Adrenal gland (tissue), 12 donors: ENCODE data around the gene RANGAP1. TPM values are rescaled to one million over a fixed set of nuclear protein-coding genes. Genes with fewer than 3 reads are reported as not detected.

ENCODE experiments used
- DNase-seq, 7 donors: peaks; one replicate each; pipeline ENCODE4 v3.0.0-alpha.2; 2019 to 2020
- H3K27ac ChIP-seq, 5 donors: fragments of 200-600 bp; sonication (generic) in 4 of 5; 1 replicate in 3 of 5; 2 replicates in 2 of 5; pipeline versions ENCODE4 v1.5.1 to v1.8.0; 2016 to 2020; ENCODE audit warnings: mild to moderate bottlenecking in 1 of 5
- H3K27me3 ChIP-seq: fragments of 200-600 bp; 2 replicates; pipeline ENCODE4 v1.8.0; 2021
- H3K36me3 ChIP-seq, 2 donors: fragments of 200-600 bp; replicated peaks in 1 of 2; 1 replicate in 1 of 2; 2 replicates in 1 of 2; pipeline versions ENCODE4 v1.5.1 to v1.8.0; 2018 to 2022
- H3K4me1 ChIP-seq, 2 donors: fragments of 200-600 bp; replicated peaks in 1 of 2; 1 replicate in 1 of 2; 2 replicates in 1 of 2; pipeline versions ENCODE4 v1.5.1 to v1.8.0; 2018 to 2021
- H3K4me3 ChIP-seq, 4 donors: fragments of 200-600 bp; sonication (generic) in 3 of 4; one replicate each; pipeline ENCODE4 v1.5.1; 2016 to 2018
- H3K9me3 ChIP-seq, 3 donors: fragments of 200-600 bp; sonication (generic) in 1 of 3; replicated peaks in 1 of 3; 1 replicate in 2 of 3; 2 replicates in 1 of 3; pipeline versions ENCODE4 v1.5.1 to v1.8.0; 2016 to 2021
- POLR2A ChIP-seq, 2 donors: fragments of 450-650 bp; IDR thresholded peaks; one replicate each; pipeline ENCODE4 v1.6.1; 2017; ENCODE audit warnings: antibody characterized with exemption in 2 of 2, mild to moderate bottlenecking in 2 of 2, moderate library complexity in 1 of 2
- WGBS, 4 donors: extraction: QIAGEN DNeasy Blood & Tissue Kit in 2 of 4; methylation state at CpG; one replicate each; pipeline versions ENCODE4 v1.1.5 to v1.1.7; 2013 to 2017; 5-methylcytosine and 5-hydroxymethylcytosine counted together
- intact Hi-C, 2 donors: fragments of 100-400 bp; cut with DNase I; formaldehyde crosslinking; loops; one replicate each; pipeline versions ENCODE4 v1.14.1 to v1.15.0; 2022 to 2023
- polyA plus RNA-seq, 3 donors: library from polyadenylated mRNA; stranded (reverse); fragments of 200-250 nt in 2 of 3; fragments of 350-450 nt in 1 of 3; fragmentation: Illumina TruSeq in 1 of 3; extraction: RNeasy Lipid Tissue Mini Kit (QIAGEN cat#74804) in 1 of 3; gene quantifications; one replicate each; pipeline ENCODE4 v1.2.3, GENCODE V29; 2013 to 2014
- total RNA-seq, 9 donors: library from RNA; depleted of rRNA in 4 of 9; stranded (reverse); fragments of >200 nt in 4 of 9; fragments of 120-200 nt in 1 of 9; fragmentation: NEBNext Ultra II Directional in 1 of 9; extraction: Animal tissue kit (Norgen Biotek cat#: 25700) in 1 of 9; gene quantifications; one replicate each; pipeline versions ENCODE4 v1.1.0 to v1.2.4, GENCODE V29; 2013 to 2023
- TF ChIP-seq, protein P1 (sequence below), 6 experiments: fragments of 450-650 bp in 4 of 6; fragments of 200-600 bp in 2 of 6; sonication (generic) in 1 of 6; IDR thresholded peaks; 1 replicate in 5 of 6; 2 replicates in 1 of 6; pipeline versions ENCODE4 v1.5.1 to v1.8.0; 2016 to 2021; ENCODE audit warnings: antibody characterized with exemption in 6 of 6, mild to moderate bottlenecking in 2 of 6, moderate library complexity in 1 of 6
- donor health status: healthy with polysubstance abuse.
- donor health status: Bipolar disorder and iron deficiency.
- donor health status: DM: yes; HTN: yes; CAD: no.
- donor health status: DM: no; HTN: no; CAD: no.
- donor health status: DM: no; HTN: no; CAD: no.
- donor health status: DM: yes; HTN: yes; CAD: no.

RANGAP1 gene
- total and polyA plus RNA-seq, 12 donors: 56.6 to 134 (median 76.7) TPM

DNA sequence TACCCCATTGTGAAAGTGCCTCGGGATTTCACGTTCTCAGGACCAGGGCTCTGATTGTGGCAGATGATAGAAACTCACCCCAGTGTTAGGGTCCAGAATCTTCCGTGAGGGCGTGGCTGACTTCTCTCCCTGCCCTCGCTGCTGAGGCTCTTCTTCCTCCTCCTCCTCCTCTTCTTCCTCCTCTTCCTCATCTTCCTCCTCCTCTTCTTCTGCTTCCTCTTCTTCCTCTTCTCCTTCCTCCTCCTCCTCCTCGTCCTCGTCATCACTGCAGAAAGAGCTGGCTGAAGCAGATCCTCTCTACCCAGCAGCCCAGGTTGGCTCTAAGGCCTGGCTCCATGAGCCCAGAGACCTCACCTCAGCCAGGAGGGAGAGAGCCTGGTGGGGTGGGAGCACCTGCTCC, 31.8 kb downstream of the RANGAP1 start:
- 88 to 94% (median 92%) methylated on average over 7 of the region's 7 CpGs for WGBS, 4 donors
- DNase-seq: no peak
- Histone ChIP-seq H3K4me3 (no peak overlapping the region), H3K27ac (no peak overlapping the region), H3K27me3 (no peaks in the 10 kb centered on the region), H3K36me3 (peaks cover 0 to 88% of the 10 kb centered on the region in 2 donors), H3K4me1 (peaks cover 0 to 3% of the 10 kb centered on the region in 2 donors), H3K9me3 (no peaks in the 10 kb centered on the region)
- TF ChIP-seq, protein P1, sequence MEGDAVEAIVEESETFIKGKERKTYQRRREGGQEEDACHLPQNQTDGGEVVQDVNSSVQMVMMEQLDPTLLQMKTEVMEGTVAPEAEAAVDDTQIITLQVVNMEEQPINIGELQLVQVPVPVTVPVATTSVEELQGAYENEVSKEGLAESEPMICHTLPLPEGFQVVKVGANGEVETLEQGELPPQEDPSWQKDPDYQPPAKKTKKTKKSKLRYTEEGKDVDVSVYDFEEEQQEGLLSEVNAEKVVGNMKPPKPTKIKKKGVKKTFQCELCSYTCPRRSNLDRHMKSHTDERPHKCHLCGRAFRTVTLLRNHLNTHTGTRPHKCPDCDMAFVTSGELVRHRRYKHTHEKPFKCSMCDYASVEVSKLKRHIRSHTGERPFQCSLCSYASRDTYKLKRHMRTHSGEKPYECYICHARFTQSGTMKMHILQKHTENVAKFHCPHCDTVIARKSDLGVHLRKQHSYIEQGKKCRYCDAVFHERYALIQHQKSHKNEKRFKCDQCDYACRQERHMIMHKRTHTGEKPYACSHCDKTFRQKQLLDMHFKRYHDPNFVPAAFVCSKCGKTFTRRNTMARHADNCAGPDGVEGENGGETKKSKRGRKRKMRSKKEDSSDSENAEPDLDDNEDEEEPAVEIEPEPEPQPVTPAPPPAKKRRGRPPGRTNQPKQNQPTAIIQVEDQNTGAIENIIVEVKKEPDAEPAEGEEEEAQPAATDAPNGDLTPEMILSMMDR (IDR thresholded peaks at IDR 0.05): no peak
- TF ChIP-seq POLR2A (IDR thresholded peaks at IDR 0.05): no peak
- intact Hi-C loops: no loop called here

DNA sequence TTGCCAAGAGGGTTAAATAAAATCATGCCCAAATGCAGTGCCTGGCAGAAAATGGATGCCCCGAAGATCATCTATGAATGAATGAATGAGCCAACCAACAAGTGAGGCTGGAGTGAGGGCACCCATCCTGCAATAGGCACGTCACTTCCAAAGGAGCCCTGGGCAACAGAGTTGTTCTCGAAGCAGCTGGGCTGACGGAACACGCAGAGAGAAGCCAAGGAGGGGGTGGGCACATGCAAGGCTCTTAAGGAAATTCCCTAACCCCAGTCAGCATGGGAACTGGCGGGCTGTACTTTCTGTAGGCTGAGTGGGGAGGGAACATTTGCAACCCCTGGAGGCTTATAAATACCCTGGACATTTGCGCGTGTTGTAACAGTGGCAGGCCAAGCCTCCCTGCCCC, 33.6 kb downstream of the RANGAP1 start:
- intact Hi-C loops: no loop called here
- H3K9me3 ChIP-seq: no peaks in the 10 kb centered on the region
- TF ChIP-seq POLR2A (IDR thresholded peaks at IDR 0.05): no peak
- TF ChIP-seq, protein P1 (IDR thresholded peaks at IDR 0.05): no peak
- WGBS, 4 donors: 93 to 96% (median 94%) methylated on average over 8 of the region's 8 CpGs
- no peaks in the 10 kb centered on the region for H3K27me3 ChIP-seq
- H3K4me3 ChIP-seq: no peak overlapping the region
- peaks cover 0 to 88% of the 10 kb centered on the region in 2 donors for H3K36me3 ChIP-seq
- DNase-seq: no peak
- no peak overlapping the region for H3K27ac ChIP-seq
- H3K4me1 ChIP-seq: peaks cover 0 to 12% of the 10 kb centered on the region in 2 donors

DNA sequence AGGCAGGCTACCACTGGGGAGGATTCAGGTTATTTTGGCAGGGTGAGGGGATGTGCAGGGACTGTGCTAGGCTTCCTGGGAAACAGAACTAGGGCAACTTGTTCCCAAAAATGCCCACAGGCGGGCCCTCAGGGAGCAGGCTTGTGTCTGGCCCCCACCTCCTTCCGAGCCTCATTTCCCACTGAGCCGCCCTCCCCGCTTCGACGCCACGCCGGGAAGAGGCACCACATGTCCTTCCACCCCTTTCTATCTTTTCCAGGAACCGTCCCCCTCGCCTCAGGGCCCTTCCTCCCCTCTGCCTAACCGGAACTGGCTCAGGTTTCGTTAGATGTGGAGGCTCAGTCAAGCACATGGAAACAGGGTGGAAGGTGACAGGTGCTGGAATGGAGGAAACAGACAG, 35.9 kb downstream of the RANGAP1 start:
- H3K27me3 ChIP-seq: no peaks in the 10 kb centered on the region
- H3K36me3 ChIP-seq: peaks cover 0 to 88% of the 10 kb centered on the region in 2 donors
- no peak for TF ChIP-seq POLR2A (IDR thresholded peaks at IDR 0.05)
- TF ChIP-seq, protein P1 (IDR thresholded peaks at IDR 0.05): no peak

GRCh38 chr22:41249442-41249841, 36.5 kb downstream of the RANGAP1 start:
- Histone ChIP-seq H3K36me3 (peaks cover 0 to 85% of the 10 kb centered on the region in 2 donors), H3K4me1 (peaks cover 0 to 12% of the 10 kb centered on the region in 2 donors), H3K4me3 (no peak overlapping the region), H3K27me3 (no peaks in the 10 kb centered on the region), H3K27ac (peak overlapping the region in 2 of 5 donors; percentile 33 to 49), H3K9me3 (no peaks in the 10 kb centered on the region)
- TF ChIP-seq, protein P1 (IDR thresholded peaks at IDR 0.05): no peak
- no peak for TF ChIP-seq POLR2A (IDR thresholded peaks at IDR 0.05)
- intact Hi-C loops: no loop called here
- DNase-seq: no peak
- WGBS, 4 donors: 61 to 80% (median 71%) methylated on average over 2 to 14 of the region's 14 CpGs

More for the DNA sequence above, 35.9 kb downstream of the RANGAP1 start:
- Histone ChIP-seq H3K4me1 (peaks cover 0 to 12% of the 10 kb centered on the region in 2 donors), H3K9me3 (no peaks in the 10 kb centered on the region), H3K4me3 (no peak overlapping the region), H3K27ac (no peak overlapping the region)
- no peak for DNase-seq
- WGBS, 4 donors: 94 to 95% (median 95%) methylated on average over 12 of the region's 12 CpGs
- intact Hi-C loops: no loop called here
